ENCODE data around the gene BICDL1.

- TF ChIP-seq CTCF (IDR thresholded peaks at IDR 0.05 in 8 of 11, conservative IDR thresholded peaks at IDR 0.05 in 3 of 11) (no peak), POLR2A (IDR thresholded peaks at IDR 0.05) (no peak), POLR2AphosphoS5 (IDR thresholded peaks at IDR 0.05) (no peak)
These were observed 46.6 kb upstream of the BICDL1 start for GRCh38 chr12:119942386-119942785.
